NOMO-1 treated with DMSO at 0.1 percent for 48 hours (cell line): Measurements from ENCODE around the gene SYNJ2.
A peak's percentile ranks its signal among the peaks of the same experiment; 100 is the strongest.

Experiments
- DNase-seq: peaks from one replicate; lab custom pipeline; 2025; ENCODE audit not compliant: unreplicated experiment; lab: John Stamatoyannopoulos, UW

The SYNJ2 gene

GRCh38 chr6:158039178-158039557, 57.5 kb downstream of the SYNJ2 start:
- no peak for DNase-seq

GRCh38 chr6:158039571-158040050, 57.9 kb downstream of the SYNJ2 start:
- DNase-seq, result no peak

DNA sequence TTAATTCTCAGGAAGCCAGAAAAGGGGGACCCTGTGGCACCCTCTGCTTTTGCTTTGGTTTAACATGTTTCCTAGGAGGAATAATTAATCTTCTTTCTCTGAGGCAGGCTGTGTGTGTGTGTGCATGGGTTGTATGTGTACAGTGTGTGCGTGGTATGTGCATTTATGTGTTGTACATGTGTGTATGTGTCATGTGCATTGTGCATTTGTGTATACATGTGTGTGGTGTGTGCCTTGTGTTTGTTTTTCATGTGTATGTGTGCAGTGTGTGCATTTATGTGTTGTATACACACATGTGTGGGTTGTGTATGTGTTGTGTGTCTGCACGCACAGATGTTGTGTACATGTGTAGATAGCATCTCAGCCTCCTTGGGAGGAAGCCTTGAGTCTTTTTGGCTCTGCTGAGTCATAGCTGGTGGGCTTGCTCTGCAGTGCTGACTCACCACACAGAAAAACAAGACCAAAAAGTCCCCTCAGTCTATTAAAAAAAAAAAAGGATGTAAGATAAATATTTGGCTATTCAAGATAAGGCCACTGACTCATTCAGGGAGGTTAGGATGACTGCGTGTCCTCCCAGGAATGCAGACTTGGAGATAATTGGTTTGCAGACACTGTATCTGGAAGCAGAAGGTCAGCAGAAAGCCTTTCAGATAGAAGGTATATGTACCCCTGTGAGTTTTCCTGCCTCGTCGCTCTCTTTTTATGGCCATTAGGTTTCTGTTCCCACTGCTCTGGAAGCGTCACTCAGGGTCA, 58.6 kb downstream of the SYNJ2 start:
- peak; percentile 30 for DNase-seq

DNA sequence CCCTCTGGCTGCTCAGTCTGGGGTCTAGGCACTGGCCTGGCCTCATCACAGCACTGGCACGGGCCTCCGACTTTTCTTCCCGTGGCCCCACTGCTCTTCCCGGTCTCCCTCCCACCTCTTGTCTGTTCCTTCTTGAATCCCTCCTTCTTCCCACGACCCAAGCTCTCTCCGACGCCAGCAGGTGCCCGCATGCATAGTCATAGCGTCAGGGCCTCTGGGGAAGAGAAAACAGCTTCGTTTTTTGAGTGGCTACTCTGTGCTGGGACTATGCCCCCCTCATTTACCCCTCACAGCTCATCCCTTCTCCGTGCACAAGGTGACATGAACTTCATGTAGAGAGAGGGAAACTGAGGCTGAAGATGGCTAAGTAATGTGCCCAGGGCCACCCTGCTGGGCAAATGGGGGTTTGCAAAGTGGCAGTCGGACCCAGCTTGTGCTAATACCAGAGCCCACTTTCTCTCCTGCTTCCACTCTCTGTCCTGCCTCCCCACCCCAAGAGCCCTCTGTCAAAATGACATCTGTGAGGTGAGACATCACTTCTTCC, 59.2 kb downstream of the SYNJ2 start:
- DNase-seq, result no peak

- no peak for DNase-seq
These were observed 59.7 kb downstream of the SYNJ2 start for GRCh38 chr6:158041370-158041769.

DNA sequence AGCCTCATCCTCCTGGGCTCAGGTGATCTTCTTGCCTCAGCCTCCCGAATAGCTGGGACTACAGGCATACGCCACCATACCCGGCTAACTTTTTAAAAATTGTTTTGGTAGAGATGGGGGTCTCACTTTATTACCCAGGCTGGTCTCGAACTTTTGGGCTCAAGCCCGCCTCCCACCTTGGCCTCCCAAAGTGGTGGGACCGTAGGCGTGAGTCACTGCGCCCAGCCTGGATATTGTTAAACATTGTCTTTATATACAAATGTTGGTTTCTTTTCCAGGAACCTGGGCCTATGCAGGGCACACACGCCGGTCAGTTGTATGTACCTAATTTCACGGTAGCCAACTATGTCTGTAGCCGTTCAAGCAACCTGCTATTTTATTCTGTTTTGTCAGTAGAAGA, 60.1 kb downstream of the SYNJ2 start:
- no peak for DNase-seq

GRCh38 chr6:158042245-158042798, 60.7 kb downstream of the SYNJ2 start:
- DNase-seq, result no peak

- DNase-seq, result no peak
These were observed 61.3 kb downstream of the SYNJ2 start for GRCh38 chr6:158043008-158043407.

DNA sequence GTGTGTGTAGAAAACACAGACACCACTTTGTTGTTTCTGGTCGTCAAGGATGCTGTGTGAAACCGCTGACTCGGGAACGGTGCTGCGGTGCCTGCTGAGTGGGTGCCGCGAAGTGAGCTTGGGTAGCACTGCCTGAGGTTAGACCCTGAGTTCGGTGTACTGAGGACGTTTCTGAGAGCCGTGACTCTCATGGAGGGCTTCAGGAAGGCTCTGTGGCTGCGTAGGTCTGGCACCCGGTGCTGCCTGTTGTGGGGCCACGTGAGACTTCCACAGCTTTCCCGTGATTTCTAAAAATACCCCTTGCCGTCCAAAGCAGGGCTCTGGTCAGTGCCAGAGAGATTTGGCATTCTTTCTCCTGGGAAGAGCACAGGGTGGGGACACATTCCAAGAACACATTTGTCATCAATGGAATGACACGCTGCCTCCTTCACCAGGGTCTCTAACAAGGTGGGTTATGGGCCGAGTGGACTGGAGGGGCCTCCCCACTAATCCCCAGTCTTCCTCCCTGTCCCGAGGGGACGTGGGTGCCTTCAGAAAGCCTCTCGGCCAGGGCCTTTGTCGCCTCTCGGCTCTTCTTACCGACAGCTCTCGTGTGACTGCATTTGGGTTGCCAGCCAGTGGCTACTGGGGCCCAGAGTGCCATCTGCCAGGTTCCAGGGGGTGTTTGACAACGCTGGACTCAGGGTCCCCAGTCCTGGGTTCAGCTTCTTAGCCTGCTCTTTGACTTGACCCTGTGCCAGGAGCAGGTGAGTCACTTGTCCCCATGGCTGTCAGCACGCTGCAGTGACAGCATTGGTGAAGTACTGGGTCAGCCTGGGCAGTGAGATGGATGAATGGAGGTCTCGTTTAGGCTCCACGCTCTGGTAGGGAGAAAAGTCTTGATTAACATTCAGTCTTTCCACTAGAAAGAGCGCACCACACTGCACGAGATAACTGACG, 62.2 kb downstream of the SYNJ2 start:
- no peak for DNase-seq

GRCh38 chr6:158044525-158044888, 62.8 kb downstream of the SYNJ2 start:
- DNase-seq, result no peak

- DNase-seq, result no peak
These were observed 64.8 kb downstream of the SYNJ2 start for GRCh38 chr6:158046201-158047126.

GRCh38 chr6:158047127-158047518, 65.5 kb downstream of the SYNJ2 start:
- no peak for DNase-seq

DNA sequence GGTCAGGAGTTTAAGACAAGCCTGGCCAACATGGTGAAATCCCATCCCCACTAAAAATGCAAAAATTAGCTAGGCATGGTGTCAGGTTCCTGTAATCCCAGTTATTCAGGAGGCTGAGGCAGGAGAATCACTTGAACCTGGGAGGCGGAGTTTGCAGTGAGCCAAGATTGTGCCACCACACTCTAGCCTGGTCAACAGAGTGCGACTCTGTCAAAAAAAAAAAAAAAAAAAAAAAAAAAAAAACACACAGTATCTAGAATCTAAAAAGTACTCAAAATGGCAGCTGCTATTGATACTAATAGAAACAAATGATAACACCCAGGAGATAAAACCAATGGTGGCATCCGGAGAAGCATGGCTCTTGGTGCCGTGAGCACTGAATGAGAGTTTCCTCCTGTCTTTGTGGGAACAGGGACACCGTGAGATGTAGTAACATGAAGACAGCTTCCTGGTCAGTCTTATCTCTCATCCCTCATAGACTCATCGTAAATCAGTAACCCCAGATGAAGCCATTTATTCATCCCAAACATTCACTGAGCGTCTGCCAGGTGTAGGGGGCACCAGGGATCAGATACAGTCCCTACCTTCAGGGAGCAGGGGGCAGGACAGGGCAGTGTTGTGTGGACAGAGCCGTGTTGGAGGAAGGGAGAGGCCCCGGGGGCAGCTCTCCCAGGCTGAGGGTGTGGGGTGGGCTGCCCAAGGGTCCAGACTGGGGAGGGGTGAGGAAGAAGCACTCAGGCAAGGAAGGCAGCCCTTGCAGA, 66.1 kb downstream of the SYNJ2 start:
- DNase-seq, result no peak

GRCh38 chr6:158048589-158048988, 66.9 kb downstream of the SYNJ2 start:
- no peak for DNase-seq

DNA sequence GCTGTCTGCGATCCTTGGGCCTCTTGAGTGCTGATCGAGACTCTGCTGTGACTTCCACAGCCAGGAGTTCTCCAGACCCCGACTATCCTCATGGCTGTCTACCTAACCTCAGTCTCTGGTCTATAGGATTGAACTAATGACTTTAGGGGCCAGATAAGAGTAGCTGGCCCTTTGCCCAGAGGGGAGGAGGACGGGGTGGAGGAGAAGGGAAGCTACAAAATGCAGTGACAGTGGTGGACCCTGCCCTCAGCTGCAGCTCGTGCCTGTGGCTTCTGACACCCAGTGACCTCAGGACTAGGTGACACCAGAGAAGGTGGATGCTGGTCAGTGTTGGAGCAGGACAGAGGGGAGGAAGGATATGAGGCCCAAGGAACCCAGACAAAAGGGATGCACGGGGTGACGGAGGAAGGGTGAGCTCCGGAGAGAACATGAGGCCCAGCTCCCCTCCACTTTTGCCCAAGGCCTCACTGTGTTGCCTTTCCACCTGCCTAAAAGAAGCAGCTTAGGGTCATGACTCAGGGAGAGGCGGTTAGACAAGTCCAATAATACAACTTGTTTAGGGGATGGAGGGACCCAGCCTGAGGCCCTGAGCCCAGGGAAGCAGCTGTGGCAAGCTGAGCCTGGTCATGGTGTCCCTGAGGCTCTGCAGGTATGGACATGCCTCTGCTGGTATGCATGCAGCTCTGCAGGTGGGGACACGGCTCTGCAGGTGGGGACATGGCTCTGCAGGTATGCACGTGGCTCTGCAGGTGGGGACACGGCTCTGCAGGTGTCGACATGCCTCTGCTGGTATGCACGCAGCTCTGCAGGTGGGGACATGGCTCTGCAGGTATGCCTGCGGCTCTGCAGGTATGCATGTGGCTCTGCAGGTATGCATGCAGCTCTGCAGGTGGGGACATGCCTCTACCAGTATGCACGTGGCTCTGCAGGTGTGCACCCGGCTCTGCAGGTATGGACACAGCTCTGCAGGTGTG, 67.7 kb downstream of the SYNJ2 start:
- DNase-seq, result no peak

- DNase-seq, result no peak
These were observed 68.6 kb downstream of the SYNJ2 start for GRCh38 chr6:158050107-158050735.

DNA sequence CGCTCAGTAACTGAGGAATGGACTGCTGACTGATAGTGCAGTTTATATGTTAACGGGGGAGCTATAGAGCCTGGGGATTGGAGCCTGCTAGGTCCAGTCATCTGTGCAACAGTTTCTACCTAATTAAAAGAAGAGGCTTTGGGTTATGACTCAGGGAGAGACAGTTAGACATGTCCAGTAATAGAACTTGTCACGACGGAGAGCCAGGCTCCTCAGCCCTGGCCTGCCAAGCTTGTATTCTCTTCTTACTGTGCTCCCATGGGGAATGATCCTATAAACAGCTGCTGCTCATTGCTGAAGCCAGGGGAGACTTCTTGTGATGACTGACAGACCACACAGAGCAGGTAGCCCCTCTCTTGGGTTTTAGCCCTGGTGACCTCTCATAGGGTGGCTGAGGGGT, 69.3 kb downstream of the SYNJ2 start:
- no peak for DNase-seq

DNA sequence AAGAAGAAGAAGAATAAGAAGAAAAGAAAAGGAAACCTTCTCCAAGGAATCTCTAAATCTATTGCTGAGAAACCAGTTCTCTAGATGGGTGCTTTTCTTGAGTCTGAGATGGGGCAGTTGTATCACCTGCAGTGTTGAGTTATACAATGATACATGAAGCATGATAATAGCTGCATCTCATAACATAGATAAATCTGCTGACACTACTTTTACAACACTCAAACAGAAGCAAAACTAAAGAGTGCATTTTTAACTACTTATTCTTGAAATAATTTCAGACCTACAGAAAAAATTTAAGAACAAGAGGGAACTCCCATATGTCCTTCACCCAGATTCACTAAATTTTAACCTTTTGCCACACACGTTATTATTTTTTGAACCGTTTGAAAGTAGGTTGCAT, 70.3 kb downstream of the SYNJ2 start:
- DNase-seq, result no peak
